Mesenchymal stem cell (in vitro differentiated cells and primary cell): ENCODE results near the gene GJA3.

Experiments
- DNase-seq: peaks from one replicate; pipeline ENCODE4 v3.0.0-alpha.2; 2013
- H2AFZ ChIP-seq: one replicate; pipeline ENCODE4 v1.6.1; 2013; ENCODE audit warnings: low read depth, mild to moderate bottlenecking, control low read depth, inconsistent platforms, low read length, moderate library complexity
- H2AK5ac ChIP-seq: 2 replicates; pipeline ENCODE4 v1.6.1; 2013; ENCODE audit warnings: low read length, moderate library complexity, mild to moderate bottlenecking, inconsistent platforms; ENCODE audit not compliant: severe bottlenecking
- H2BK120ac ChIP-seq: one replicate; pipeline ENCODE4 v1.6.1; 2013; ENCODE audit warnings: low read depth, mild to moderate bottlenecking, inconsistent platforms, low read length, moderate library complexity
- H2BK12ac ChIP-seq, 2 experiments: one replicate each; pipeline ENCODE4 v1.6.1; 2013; ENCODE audit warnings: inconsistent platforms in 2 of 2, low read length in 2 of 2, mild to moderate bottlenecking in 2 of 2, moderate library complexity in 2 of 2, control low read depth in 1 of 2
- H2BK15ac ChIP-seq: one replicate; pipeline ENCODE4 v1.6.1; 2013; ENCODE audit warnings: mild to moderate bottlenecking, low read depth, inconsistent platforms; ENCODE audit not compliant: poor library complexity, severe bottlenecking
- H2BK5ac ChIP-seq: 2 replicates; pipeline ENCODE4 v1.6.1; 2013; ENCODE audit warnings: low read depth, mild to moderate bottlenecking, low read length, control low read depth, inconsistent platforms; ENCODE audit not compliant: poor library complexity, severe bottlenecking
- H3K14ac ChIP-seq, 2 experiments: one replicate each; pipeline ENCODE4 v1.6.1; 2013; ENCODE audit warnings: inconsistent platforms in 2 of 2, low read length in 2 of 2, control low read depth in 1 of 2, mild to moderate bottlenecking in 1 of 2, moderate library complexity in 1 of 2
- H3K18ac ChIP-seq, 2 experiments: one replicate each; pipeline ENCODE4 v1.6.1; 2013; ENCODE audit warnings: inconsistent platforms in 2 of 2, low read length in 2 of 2, control low read depth in 1 of 2, low read depth in 1 of 2, mild to moderate bottlenecking in 1 of 2
- H3K23ac ChIP-seq, 2 experiments: one replicate each; pipeline ENCODE4 v1.6.1; 2013; ENCODE audit warnings: inconsistent platforms in 2 of 2, low read length in 2 of 2, mild to moderate bottlenecking in 2 of 2, moderate library complexity in 2 of 2, control low read depth in 1 of 2
- H3K27ac ChIP-seq: 2 replicates; pipeline ENCODE4 v1.5.1; 2013; ENCODE audit warnings: mild to moderate bottlenecking, moderate library complexity, low read length, control low read depth, inconsistent platforms; ENCODE audit not compliant: poor library complexity, severe bottlenecking
- H3K27me3 ChIP-seq, 2 experiments: 2 replicates each; pipeline versions ENCODE4 v1.6.1 to v1.7.0; 2013; ENCODE audit warnings: low read length in 2 of 2, mild to moderate bottlenecking in 2 of 2, moderate library complexity in 2 of 2, control low read depth in 1 of 2, inconsistent platforms in 1 of 2; ENCODE audit not compliant: control insufficient read depth in 1 of 2, insufficient read depth in 1 of 2
- H3K36me3 ChIP-seq, 2 experiments: 2 replicates each; pipeline versions ENCODE4 v1.6.1 to v1.7.0; 2013; ENCODE audit warnings: low read length in 2 of 2, control low read depth in 1 of 2, inconsistent platforms in 1 of 2, low read depth in 1 of 2, mild to moderate bottlenecking in 1 of 2; ENCODE audit not compliant: insufficient read depth in 2 of 2, control insufficient read depth in 1 of 2
- H3K4ac ChIP-seq, 2 experiments: one replicate each; pipeline ENCODE4 v1.6.1; 2013; ENCODE audit warnings: inconsistent platforms in 2 of 2, low read length in 2 of 2, mild to moderate bottlenecking in 2 of 2, moderate library complexity in 2 of 2, control low read depth in 1 of 2, low read depth in 1 of 2
- H3K4me1 ChIP-seq: 2 replicates; pipeline ENCODE4 v1.6.1; 2013; ENCODE audit warnings: low read depth, low read length, control low read depth; ENCODE audit not compliant: control insufficient read depth, insufficient read depth
- H3K4me2 ChIP-seq: 2 replicates; pipeline ENCODE4 v1.6.1; 2013; ENCODE audit warnings: low read length, mild to moderate bottlenecking, inconsistent platforms; ENCODE audit not compliant: poor library complexity, severe bottlenecking
- H3K4me3 ChIP-seq, 2 experiments: 2 replicates each; pipeline versions ENCODE4 v1.5.1 to v1.7.0; 2013; ENCODE audit warnings: low read length in 2 of 2, mild to moderate bottlenecking in 2 of 2, control low read depth in 1 of 2, low read depth in 1 of 2; ENCODE audit not compliant: insufficient read depth in 1 of 2
- H3K79me1 ChIP-seq: replicated peaks from 2 replicates; pipeline ENCODE4 v1.6.1; 2013; ENCODE audit warnings: mild to moderate bottlenecking, control low read depth, low read length, inconsistent platforms; ENCODE audit not compliant: poor library complexity, severe bottlenecking
- H3K9ac ChIP-seq: 2 replicates; pipeline ENCODE4 v1.7.0; 2013; ENCODE audit warnings: mild to moderate bottlenecking, low read length, moderate library complexity
- H3K9me3 ChIP-seq: 2 replicates; pipeline ENCODE4 v1.7.0; 2013; ENCODE audit warnings: mild to moderate bottlenecking, low read length; ENCODE audit not compliant: control insufficient read depth
- H4K8ac ChIP-seq: one replicate; pipeline ENCODE4 v1.6.1; 2013; ENCODE audit warnings: inconsistent platforms, mild to moderate bottlenecking, low read length, moderate library complexity
- H4K91ac ChIP-seq: one replicate; pipeline ENCODE4 v1.6.1; 2013; ENCODE audit warnings: mild to moderate bottlenecking, low read length, inconsistent platforms
- WGBS: methylation state at CpG from one replicate; pipeline ENCODE4 v1.1.7; 2013; ENCODE audit warnings: mixed read lengths; 5-methylcytosine and 5-hydroxymethylcytosine counted together

Gene GJA3

DNA sequence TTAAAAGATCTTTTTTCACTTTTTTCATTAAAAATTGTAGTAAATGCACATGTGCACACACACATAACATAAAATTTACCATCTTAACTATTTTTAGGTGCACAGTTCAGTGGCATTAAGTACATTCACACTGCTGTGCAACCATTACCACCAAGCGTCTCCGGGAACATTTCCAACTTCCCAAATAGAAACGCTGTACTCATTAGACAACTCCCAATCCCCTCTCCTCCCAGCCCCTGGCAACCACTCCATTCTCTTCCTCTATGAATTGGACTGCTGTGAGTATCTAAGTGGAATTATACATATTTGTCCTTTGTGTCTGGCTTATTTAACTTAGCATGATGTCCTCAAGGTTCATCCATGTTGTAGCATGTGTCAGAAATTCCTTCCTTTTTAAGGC is 20.3 kb upstream of the GJA3 start:
- Histone ChIP-seq H3K9me3 (no peaks in the 10 kb centered on the region), H3K23ac (no peak overlapping the region), H2AFZ (no peak overlapping the region), H4K91ac (no peak overlapping the region), H3K79me1 (no peaks in the 10 kb centered on the region), H2AK5ac (no peak overlapping the region), H3K18ac (no peak overlapping the region), H2BK15ac (no peak overlapping the region), H4K8ac (no peak overlapping the region), H2BK120ac (no peak overlapping the region), H2BK12ac (no peak overlapping the region), H3K4ac (no peak overlapping the region), H3K4me3 (no peak overlapping the region), H3K27ac (no peak overlapping the region), H3K9ac (no peak overlapping the region), H3K4me1 (peaks cover 3% of the 10 kb centered on the region), H2BK5ac (no peak overlapping the region), H3K4me2 (no peak overlapping the region), H3K14ac (no peak overlapping the region), H3K36me3 (peaks cover 0 to 3% of the 10 kb centered on the region in 2 experiments), H3K27me3 (peaks cover 8 to 33% of the 10 kb centered on the region in 2 experiments)
- no peak for DNase-seq
- 92% methylated on average over 2 of the region's 3 CpGs for WGBS

- no peak overlapping the region for H3K4me2 ChIP-seq
- no peak for DNase-seq
- no peak overlapping the region for H2BK120ac ChIP-seq
- no peak overlapping the region for H3K27ac ChIP-seq
- H2BK12ac ChIP-seq: no peak overlapping the region
- no peaks in the 10 kb centered on the region for H3K79me1 ChIP-seq
- no peak overlapping the region for H3K4ac ChIP-seq
- peaks cover 0 to 3% of the 10 kb centered on the region in 2 experiments for H3K36me3 ChIP-seq
- H4K91ac ChIP-seq: no peak overlapping the region
- 84% methylated on average over 5 of the region's 5 CpGs for WGBS
- H3K9ac ChIP-seq: no peak overlapping the region
- H2AK5ac ChIP-seq: no peak overlapping the region
- H3K27me3 ChIP-seq: peaks cover 8 to 22% of the 10 kb centered on the region in 2 experiments
- no peak overlapping the region for H2BK5ac ChIP-seq
- H3K4me1 ChIP-seq: peaks cover 9% of the 10 kb centered on the region
- no peak overlapping the region for H4K8ac ChIP-seq
- H3K14ac ChIP-seq: no peak overlapping the region
- no peak overlapping the region for H3K23ac ChIP-seq
- no peak overlapping the region for H2BK15ac ChIP-seq
- H3K4me3 ChIP-seq: no peak overlapping the region
- H3K9me3 ChIP-seq: no peaks in the 10 kb centered on the region
- H2AFZ ChIP-seq: no peak overlapping the region
- no peak overlapping the region for H3K18ac ChIP-seq
These were observed 17.3 kb upstream of the GJA3 start for GRCh38 chr13:20178156-20178555.

GRCh38 chr13:20177049-20177831 is 16.4 kb upstream of the GJA3 start:
- H3K4ac ChIP-seq: no peak overlapping the region
- H2BK12ac ChIP-seq: no peak overlapping the region
- no peak overlapping the region for H4K8ac ChIP-seq
- peaks cover 8 to 22% of the 10 kb centered on the region in 2 experiments for H3K27me3 ChIP-seq
- no peak overlapping the region for H2BK120ac ChIP-seq
- no peak overlapping the region for H2BK5ac ChIP-seq
- H3K9ac ChIP-seq: peak overlapping the region; percentile 41
- H3K4me3 ChIP-seq: peak overlapping the region in 1 of 2 experiments; percentile 55
- H3K14ac ChIP-seq: no peak overlapping the region
- H4K91ac ChIP-seq: no peak overlapping the region
- no peaks in the 10 kb centered on the region for H3K9me3 ChIP-seq
- H3K4me2 ChIP-seq: no peak overlapping the region
- DNase-seq: no peak
- no peak overlapping the region for H3K23ac ChIP-seq
- no peak overlapping the region for H2AFZ ChIP-seq
- H3K18ac ChIP-seq: no peak overlapping the region
- H3K79me1 ChIP-seq: no peaks in the 10 kb centered on the region
- 95% methylated on average over 67 of the region's 67 CpGs for WGBS
- no peak overlapping the region for H2AK5ac ChIP-seq
- peaks cover 9% of the 10 kb centered on the region for H3K4me1 ChIP-seq
- peaks cover 0 to 3% of the 10 kb centered on the region in 2 experiments for H3K36me3 ChIP-seq
- no peak overlapping the region for H2BK15ac ChIP-seq
- H3K27ac ChIP-seq: no peak overlapping the region

DNA sequence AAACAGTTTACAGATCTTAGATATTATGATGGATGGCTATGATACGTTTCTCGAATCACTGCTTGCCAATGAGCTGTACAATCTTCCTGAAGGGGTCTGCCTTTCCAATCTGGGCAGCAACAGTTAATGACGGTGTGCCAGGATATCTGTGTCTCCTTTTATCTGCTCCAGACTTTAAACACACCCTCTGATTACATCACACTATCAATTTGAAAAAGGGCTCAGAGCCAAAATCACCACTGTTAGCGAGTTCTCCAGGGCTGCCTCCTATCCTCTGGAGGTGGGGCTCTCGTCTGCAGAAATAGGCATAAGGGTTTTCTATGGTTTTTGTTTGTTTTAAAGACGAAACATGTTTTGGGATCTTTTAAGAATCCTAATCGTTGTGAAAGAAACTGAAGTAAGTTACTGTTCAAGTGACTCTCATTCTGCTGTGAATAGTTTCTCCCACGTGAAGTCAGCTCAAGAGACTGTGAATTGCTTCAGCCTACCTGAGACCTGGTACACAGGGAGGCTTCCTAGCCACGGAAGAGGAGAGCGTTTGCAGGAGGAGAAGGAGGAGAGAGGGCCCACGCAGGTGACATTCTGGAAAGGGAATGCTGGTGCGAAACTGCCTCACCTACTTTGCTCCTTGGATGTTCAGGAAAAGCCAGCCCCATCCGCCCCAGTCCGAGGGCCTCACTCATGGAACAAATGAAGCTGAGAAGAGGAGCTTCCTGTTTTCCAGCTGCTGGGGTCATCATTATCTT is 15.2 kb upstream of the GJA3 start:
- H3K27me3 ChIP-seq: peaks cover 8 to 22% of the 10 kb centered on the region in 2 experiments
- H3K14ac ChIP-seq: no peak overlapping the region
- H3K36me3 ChIP-seq: peaks cover 0 to 3% of the 10 kb centered on the region in 2 experiments
- H3K27ac ChIP-seq: no peak overlapping the region
- no peak overlapping the region for H2BK5ac ChIP-seq
- H4K91ac ChIP-seq: no peak overlapping the region
- no peak overlapping the region for H3K4ac ChIP-seq
- no peaks in the 10 kb centered on the region for H3K79me1 ChIP-seq
- H2BK15ac ChIP-seq: no peak overlapping the region
- peaks cover 9% of the 10 kb centered on the region for H3K4me1 ChIP-seq
- no peaks in the 10 kb centered on the region for H3K9me3 ChIP-seq
- H3K4me2 ChIP-seq: no peak overlapping the region
- H2BK120ac ChIP-seq: no peak overlapping the region
- H4K8ac ChIP-seq: no peak overlapping the region
- no peak overlapping the region for H2AFZ ChIP-seq
- H3K18ac ChIP-seq: no peak overlapping the region
- DNase-seq: no peak
- H3K9ac ChIP-seq: peak overlapping the region; percentile 64
- H3K4me3 ChIP-seq: no peak overlapping the region
- WGBS: 81% methylated on average over 14 of the region's 14 CpGs
- no peak overlapping the region for H2BK12ac ChIP-seq
- H2AK5ac ChIP-seq: no peak overlapping the region
- H3K23ac ChIP-seq: no peak overlapping the region
